Activated naive CD4-positive, alpha-beta T cell treated with Interleukin-2 at 50 U/mL for 16 hours (primary cell): ENCODE measurements around the gene KIRREL3.

Experiments
- DNase-seq: peaks from one replicate; pipeline ENCODE4 v3.0.0-alpha.2; 2020

Gene KIRREL3

GRCh38 chr11:126658306-126659056, 342.1 kb downstream of the KIRREL3 start:
- DNase-seq, result no peak

GRCh38 chr11:126655807-126656128, 344.8 kb downstream of the KIRREL3 start:
- DNase-seq, result no peak

DNA sequence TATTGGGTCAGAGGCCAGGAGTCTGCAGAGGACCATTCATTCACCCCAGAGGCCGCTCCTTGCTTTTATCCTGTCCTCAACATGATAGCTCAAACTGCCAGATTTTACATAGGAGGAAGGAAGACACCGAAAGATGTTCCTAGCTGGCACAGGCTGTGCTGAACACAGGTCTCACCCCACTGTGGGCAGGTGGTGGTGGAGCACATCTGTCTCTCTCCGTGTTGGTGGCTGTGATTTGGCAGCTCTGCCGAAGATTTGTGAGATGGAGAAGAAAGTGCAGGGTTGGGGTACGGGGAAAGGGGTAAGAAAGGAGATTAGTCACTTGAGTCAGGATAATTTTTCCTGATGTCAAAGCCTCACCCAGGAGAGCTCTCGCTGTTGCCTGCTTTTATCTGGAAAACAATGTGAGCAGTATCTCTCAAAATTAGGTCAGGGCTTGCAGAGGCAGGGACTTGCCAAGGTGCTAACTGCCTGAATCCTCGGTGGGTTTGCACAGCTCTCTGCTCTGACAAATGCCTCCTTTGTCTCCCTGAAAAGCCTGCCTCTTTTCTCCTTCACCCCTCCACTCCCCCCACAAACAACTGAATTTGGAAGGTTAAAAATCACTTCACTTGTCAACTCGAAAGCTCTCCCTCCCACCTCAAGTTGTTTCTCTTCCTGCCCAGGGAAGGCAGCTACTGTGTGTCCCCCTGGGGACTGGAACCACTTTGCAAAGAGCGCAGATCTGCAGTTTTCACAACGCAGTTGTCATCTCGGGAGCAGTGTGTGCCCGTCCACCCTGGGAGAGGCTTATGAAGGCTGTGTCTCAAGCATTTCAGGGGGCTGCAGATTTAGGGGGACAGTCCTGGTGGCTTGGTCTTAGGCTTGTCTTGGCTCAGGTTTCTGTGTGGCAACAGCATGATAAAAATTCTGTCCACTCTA, 345.4 kb downstream of the KIRREL3 start:
- no peak for DNase-seq

DNA sequence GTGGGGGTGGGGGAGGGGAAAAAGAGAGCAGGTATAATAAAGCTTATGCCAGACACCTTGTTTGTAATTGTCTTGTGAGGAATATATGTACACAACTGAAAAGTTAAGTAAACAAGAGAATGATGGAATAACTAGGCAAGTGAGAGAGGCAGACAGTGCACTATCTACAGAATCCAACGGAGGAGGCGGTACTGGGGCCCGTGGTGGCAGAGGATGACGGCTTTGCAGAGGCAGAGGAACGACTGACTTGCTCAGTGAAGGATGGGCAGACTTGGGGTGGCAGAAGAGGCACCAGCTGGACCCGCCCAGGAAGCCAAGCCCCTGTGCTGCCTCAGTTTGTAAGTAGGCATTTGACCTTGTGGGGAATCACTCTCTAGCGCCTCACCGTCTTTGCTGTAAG, 347.5 kb downstream of the KIRREL3 start:
- no peak for DNase-seq

DNA sequence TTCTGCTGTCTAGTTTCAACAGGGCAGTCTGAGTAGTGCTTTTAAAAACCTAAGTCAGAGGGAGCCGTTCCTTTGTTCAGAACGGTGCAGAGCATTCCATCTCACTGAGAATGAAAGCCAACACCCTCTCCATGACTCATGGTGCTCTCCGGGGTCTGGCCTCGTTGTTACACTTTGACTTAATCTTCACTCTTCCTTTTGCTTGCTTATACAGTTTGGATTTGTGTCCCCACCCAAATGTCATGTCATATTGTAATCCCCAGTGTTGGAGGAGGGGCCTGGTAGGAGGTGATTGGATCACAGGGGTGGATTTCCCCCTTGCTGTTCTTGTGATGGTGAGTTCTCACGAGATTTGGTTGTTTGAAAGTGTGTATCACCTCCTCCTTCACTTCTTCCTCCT, 352.8 kb downstream of the KIRREL3 start:
- DNase-seq, result no peak

DNA sequence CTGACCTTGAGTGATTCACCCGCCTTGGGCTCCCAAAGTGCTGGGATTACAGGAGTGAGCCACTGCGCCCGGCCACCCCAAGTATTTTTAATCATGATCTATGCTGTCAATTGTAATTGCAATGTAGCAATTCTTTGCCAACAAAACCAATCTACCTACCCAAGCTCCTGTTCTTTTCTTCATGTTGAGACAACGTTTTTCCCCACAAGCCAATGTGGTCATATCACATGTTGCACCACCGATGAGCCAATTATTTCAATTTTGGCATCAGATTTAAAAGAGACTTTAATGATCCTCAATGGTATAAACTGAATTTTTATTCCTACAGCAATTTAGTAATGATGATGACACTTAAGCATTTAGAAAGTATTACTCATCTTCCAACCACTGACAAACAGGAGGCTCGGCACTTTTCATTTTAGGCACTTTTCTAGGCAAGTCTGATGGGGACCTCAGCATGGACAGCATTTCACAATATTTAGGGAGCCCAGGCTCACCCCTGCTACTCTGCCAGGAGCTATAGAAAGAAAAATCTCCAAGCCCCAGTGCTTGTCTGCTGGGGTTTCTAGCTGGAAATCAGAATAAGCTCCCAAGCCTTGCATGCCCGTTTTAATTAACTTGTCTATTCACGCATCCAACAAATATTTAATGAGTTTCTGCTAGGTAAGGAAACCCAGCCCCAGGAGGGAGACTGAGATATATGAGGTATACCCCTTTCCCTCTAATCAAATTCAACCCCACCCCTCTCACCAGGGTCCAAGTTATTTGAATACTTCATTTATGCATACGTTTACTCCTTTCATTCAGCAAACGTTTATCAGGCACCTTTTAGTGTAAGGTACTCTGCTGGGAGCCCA, 353.6 kb downstream of the KIRREL3 start:
- no peak for DNase-seq

GRCh38 chr11:126645186-126645585, 355.4 kb downstream of the KIRREL3 start:
- no peak for DNase-seq

- no peak for DNase-seq
Measured at GRCh38 chr11:126640186-126640585, 360.4 kb downstream of the KIRREL3 start.

DNA sequence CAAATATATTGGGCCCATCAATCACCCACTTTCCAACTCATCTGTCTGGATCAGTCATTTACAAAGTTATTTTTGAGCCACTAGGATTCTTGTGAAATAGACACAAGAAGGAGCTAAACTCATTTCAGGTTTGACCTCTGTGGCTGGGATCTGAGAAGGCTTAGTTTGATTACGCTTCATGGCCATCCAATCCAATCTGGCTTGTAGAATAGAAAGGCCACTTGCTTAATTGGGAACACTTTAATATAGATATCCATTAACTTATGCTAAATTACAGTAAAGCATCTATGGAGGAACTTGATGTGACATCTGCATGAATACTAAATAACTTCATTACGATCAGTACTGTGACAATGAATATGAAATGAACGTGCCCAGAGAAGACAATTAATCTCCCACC, 360.9 kb downstream of the KIRREL3 start:
- no peak for DNase-seq

DNA sequence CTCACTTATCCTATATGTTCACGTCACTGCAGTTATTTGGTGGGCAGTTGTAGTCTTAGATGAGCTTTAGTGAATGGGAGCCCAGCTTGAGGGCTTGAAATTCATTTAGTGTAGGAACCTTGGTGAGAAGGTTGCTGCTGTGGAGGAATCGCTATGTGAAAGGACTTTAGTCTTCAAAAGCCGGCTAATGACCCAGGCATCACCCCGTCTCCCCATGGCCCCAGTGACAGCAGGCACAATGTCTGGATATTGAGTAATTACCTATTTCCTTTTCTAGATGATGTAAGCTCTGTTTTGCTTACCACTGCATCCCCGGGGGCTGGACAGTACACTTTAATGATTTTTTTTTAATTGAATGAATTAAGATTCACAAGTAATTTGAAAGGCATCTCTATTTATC, 361.9 kb downstream of the KIRREL3 start:
- no peak for DNase-seq

DNA sequence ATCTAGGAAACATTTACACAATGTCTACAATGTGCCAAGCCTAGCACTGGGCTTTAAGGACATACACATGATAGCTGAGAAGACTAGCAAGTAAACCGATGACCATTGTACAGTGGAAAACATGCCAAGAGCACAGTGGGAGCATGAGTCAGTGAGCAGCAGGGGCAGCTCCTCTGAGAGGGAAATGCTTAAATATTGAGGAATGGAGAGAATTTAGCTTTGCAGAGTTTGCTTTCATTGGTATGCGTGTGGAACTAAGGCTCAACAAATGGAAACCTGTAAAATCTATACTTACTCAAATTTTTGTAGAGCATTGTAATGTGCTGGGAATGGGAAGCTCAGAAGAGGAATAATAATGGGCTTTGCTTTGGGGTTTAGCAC, 362.8 kb downstream of the KIRREL3 start:
- DNase-seq, result no peak

DNA sequence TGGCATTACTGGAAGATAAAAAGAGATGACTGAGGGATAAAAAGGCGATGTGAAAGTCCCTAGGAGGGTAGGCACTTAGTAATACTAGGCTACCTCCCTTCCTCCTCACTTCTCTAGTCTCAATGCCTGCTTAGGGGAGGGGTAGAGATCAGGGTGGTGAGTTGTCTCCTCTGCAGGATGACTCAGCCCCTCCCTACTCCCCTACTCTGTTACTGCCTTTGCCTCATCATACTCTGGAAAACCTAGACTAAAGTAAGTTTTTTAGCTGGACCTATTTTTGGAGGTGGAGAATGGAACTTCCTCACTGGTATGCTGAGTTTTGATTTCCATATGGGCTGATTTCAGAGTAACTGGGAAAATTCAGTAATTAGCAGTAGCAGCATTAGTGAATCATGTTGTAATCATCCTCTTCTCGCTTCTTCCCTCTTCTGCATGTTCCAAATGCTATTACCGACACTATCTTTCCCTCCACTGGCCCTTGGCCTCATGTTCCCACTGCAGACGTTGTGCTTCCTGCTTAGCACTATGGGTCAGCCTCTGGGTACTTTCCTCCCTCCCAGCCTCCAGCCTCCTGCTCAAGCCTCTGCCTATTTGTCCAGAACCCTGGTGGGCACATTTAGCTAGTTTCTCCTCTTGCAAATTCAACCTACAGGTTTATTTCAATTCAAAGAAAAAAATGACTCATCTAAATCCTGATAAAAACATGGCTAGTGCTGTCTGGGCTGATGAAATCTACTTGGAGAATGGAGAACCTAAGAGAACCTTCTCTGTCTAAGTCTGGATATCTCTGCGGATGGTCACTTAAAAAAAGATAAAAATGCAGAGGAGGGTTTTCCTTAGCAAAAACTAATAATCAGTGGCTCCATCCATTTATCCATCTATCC, 363.4 kb downstream of the KIRREL3 start:
- no peak for DNase-seq

GRCh38 chr11:126635511-126635910, 365.1 kb downstream of the KIRREL3 start:
- DNase-seq, result no peak

GRCh38 chr11:126634963-126635362, 365.6 kb downstream of the KIRREL3 start:
- no peak for DNase-seq

- no peak for DNase-seq
Measured at GRCh38 chr11:126633330-126633729, 367.2 kb downstream of the KIRREL3 start.

GRCh38 chr11:126630893-126631798, 369.4 kb downstream of the KIRREL3 start:
- no peak for DNase-seq

GRCh38 chr11:126630488-126630887, 370.1 kb downstream of the KIRREL3 start:
- DNase-seq, result no peak

DNA sequence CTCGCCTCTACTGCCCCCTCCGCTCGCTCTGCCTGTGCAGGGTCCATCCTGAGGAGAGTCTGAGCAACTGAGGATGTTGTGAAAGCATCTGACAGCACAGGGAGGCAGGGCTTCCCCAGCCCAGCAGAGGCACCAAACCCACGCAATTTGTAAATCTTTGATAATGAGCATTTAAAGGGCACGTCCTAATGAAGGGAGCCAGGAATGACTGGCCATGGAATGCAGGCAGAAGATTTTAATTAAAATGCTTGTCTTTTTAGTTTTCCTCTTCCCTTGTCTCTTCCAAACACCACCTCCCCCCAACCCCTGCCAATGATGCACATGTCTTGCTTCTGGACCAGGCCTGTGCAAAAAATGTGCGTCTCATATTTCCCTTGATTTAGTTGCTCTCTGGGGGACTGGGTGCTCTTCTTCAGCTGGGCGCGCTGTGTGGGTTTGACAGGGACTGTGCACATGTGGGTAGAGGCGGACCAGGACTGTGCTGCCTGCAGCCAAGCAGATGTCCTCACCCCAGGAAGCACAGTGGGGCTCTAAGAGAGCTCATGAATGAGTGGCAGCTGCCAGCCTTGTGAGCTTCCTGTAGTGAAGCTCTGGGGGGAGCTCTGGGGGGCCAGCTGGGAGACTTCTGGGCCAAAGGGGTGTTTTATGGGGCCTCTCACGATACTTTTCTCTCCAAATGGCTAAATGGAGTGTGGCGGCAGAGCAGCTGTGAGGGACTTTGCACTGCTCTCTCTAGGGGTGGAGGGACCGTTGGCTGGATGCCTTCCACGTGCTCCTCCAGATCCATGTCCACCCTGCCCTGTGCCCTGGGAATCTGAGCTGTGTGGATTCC, 371.6 kb downstream of the KIRREL3 start:
- DNase-seq, result no peak

- DNase-seq, result no peak
Measured at GRCh38 chr11:126628450-126628789, 372.1 kb downstream of the KIRREL3 start.

GRCh38 chr11:126627421-126627820, 373.1 kb downstream of the KIRREL3 start:
- no peak for DNase-seq
